UCSD-AML1 (cell line): ENCODE data around the gene HGS.
A peak's percentile ranks its signal among the peaks of the same experiment; 100 is the strongest.
"Not testable (repeated sequence)": the region's sequence is repeated elsewhere in the genome, so short reads cannot be mapped to it uniquely, and the experiment has no call there.

Experiments
- DNase-seq: peaks from one replicate; lab custom pipeline; 2025; ENCODE audit not compliant: unreplicated experiment; lab: John Stamatoyannopoulos, UW

The HGS gene

GRCh38 chr17:81655378-81656117 lies 28.3 kb upstream of the HGS start:
- DNase-seq, result no peak

GRCh38 chr17:81656118-81656743 lies 27.6 kb upstream of the HGS start, which contains the start of gene PDE6G:
TSS of gene PDE6G (minus strand) at chr17:81656542. CDS start at chr17:81653305, 3,237 bp downstream.
- DNase-seq, result no peak

DNA sequence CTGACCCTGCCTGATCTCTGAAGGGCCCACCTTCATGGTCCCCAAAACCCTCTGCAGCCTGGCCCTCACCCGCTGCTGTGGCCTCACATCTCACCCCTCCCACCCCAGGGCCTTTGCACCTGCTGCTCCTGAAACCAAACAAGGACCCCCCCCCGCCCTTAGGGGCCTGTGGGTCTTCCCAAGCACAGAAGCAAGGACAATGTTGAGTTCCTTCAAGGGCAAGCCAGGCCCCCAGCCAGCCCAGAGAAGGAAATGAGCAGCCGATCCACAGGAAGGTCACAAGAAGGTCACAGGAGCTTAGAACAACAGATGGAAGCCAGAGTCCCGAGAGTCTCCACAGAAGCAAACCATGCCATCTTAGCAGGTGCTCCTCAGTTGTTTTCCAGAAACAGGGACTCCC lies 27.0 kb upstream of the HGS start:
- no peak for DNase-seq

- no peak for DNase-seq
Observed at GRCh38 chr17:81659038-81659437, 24.8 kb upstream of the HGS start.

DNA sequence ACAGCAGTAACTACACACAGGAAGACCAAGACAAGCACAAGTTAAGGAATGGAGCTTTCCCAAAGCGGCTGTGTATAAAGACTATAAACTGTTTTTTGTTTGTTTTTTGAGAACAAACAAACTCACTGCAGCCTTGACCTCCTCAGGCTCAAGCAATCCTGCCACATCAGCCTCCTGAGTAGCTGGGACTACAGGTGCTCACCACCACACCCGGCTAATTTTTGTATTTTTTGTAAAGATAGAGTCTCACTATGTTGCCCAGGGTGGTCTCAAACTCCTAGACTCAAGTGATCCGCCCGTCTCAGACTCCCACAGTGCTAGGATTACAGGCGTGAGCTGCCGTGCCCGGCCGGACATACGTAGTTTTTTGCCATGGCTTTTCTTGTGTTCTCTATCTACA lies 23.4 kb upstream of the HGS start:
- DNase-seq, result no peak

DNA sequence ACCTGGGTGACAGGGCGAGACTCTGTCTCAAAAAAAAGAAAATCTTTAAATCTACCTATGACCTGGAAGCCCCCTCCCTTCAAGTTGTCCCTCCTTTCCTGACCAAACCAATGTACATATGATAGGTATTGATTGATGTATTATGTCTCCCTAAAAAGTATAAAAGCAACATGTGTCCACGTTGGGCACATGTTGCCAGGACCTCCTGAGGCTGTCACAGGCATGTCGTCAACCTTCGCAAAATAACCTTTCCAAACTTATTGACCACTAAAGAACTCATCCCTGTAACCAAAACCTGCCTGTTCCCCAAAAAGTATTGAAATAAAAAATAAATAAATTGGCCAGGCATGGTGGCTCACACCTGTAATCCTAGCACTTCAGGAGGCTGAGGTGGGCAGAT lies 21.8 kb upstream of the HGS start:
- no peak for DNase-seq

DNA sequence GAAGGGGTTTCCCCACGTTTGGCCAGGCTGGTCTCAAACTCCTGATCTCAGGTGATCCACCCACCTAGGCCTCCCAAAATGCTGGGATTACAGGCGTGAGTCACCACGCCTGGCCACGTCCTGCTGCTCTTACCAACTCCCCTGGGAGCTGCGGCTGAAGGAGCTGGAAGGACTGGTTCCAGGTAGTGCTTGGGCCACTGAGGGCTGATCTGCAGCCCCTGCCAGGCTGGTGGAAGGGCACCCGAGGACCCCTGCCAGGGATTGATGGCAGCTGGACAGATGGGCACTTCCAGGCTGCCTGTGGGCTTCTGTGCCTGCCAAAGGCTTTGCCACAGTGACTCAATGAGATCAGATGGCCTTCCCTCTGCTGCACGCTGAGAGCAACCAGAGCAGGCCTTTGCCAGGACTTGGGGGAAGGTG lies 19.8 kb upstream of the HGS start:
- DNase-seq, result no peak

DNA sequence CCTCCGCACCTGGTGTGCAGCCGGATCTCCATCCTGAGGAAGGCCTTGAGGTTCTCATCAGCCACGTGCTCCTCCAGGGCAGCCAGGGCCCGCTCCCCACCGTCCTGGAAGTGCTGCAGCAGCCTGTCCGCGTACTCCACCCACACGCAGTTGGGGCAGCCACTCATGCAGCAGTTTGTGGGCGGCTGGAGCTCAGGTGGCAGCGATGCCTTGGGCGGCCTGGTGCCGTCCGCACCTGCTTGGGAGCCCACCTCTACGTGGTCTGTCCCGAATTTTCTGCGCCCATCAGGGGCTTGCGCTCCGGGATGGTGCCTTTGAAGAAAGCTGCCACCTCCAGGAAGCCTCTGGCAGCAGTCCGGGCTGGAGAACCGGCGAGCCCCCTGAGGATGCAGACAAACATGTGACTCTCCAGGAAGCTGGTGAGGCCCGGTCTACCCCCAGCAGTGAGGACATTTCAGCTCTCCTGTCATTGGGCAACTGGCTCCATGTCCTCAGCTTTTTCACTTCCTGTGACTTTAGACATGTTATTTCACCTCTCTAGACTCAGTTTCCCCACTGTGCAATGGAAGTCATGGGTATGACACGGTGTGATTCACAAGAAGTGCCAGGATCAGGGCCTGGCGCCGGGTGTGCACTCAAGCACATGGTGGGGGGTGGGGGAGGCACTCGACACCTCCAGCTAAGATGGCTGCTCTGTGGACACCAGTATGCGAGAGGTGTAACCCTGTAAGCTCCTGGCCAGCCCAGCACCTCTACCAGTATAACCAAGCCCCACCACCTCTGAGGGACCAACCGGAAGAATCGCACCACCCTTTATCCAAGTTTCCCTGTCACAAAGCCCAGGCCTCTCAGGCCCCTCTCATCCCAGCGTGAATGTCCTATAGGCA lies 18.4 kb upstream of the HGS start:
- DNase-seq, result peak; percentile 49

- DNase-seq, result no peak
Observed at GRCh38 chr17:81666092-81666341, 17.8 kb upstream of the HGS start.

DNA sequence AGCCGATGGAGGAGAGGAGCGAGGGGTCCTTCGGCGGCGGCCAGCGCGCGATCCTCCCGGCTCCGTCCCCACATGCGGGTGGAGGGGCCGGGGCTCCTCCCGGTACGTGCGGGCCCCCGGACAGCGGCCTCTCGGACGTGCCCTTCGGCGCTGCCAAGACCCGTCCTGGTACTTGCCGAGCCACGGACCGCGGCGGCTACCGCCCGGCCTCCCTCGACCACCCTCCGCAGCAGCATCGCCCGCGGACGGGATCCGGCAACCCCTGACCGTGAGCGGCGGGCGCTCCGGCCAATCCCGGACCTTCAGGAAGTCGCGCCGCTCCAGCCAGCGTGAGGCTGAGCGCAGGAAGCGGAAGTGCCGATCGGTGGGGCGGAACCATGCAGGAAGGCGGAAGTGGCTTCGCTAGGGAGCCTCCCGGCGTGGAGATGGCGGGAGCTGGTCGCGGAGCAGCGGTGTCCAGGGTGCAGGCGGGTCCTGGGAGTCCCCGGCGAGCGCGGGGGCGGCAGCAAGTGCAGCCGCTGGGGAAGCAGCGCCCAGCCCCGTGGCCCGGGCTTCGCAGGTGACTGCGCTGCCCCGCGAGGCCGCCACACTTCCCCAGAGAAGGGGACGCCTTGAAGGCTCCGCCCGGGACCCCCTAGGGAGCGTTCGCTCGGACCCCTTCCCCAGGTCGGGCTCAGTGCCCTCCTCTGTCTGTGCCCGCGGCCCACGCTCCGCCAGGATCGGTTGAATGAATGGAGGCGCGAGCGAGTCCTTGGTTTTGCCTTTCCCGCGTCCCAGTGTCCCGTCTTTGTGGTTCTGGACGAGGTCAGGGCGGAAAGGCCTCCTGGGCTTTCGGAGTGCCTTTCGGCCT lies 17.2 kb upstream of the HGS start, which contains the start of the genes CCDC137 and OXLD1:
Gene CCDC137, plus strand, starts transcription at position 396 of the 850 bp plus-strand sequence. Its CDS starts 30 bp downstream, at position 426.
Gene OXLD1, minus strand, starts transcription at position 264 of the 850 bp plus-strand sequence. Its CDS starts 28 bp downstream, at position 236.
- peak; percentile 94 for DNase-seq

GRCh38 chr17:81667754-81668153 lies 16.1 kb upstream of the HGS start:
- peak; percentile 34 for DNase-seq

- no peak for DNase-seq
Observed at GRCh38 chr17:81672504-81672903, 11.3 kb upstream of the HGS start.

DNA sequence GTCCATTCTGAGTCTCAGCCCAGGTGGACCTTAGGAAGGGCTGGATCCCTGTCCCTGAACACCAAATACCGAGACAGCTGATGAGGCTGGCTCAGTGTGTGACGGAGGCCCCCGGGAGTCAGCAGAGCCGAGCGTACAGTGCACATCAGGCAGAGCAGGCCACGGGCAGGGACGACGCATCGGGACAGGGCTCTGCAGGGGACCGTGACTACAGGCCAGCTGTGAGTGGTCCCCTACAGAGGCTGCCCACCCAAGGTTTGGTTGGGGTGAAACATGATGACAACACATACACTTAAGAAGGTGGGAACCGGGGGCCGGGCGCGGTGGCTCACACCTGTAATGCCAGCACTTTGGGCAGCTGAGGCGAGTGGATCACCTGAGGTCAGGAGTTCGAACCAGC lies 10.9 kb upstream of the HGS start:
- DNase-seq, result no peak

DNA sequence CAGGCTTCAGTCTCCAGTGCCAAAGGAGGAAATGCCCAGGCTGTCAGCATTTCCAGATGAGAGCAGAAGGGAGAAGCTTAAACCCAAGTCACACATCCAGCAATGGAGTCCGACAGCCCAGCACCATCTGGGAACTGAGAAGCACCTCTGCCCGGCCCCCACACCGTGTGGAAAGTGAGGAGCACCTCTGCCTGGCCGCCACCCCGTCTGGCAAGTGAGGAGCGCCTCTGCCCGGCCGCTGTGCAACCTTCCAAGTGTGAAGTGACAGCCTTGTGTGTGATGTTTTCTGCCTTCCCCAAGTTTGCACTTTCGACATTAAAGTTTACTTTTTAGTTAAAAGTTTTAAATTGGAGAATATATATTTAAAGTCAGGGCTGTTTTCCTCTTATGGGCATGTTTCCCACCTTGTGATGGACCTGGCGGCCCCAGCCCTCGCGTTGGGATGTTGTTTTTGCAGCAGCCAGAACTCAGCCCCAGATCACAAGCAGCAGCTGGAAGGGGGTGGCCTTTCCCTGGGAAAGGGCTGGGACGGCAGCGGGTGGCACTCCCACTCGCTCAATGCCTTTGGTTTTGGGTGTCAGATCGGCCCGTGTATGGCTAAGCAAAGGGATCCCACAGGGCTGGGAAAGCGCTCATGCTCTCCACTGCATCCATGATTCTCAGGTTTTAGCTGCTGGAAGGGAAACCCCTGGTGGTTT lies 10.1 kb upstream of the HGS start:
- DNase-seq, result no peak

- DNase-seq, result not testable (repeated sequence)
Observed at GRCh38 chr17:81675515-81676221, 8.1 kb upstream of the HGS start.

- DNase-seq, result no peak
Observed at GRCh38 chr17:81676906-81677305, 6.9 kb upstream of the HGS start.

DNA sequence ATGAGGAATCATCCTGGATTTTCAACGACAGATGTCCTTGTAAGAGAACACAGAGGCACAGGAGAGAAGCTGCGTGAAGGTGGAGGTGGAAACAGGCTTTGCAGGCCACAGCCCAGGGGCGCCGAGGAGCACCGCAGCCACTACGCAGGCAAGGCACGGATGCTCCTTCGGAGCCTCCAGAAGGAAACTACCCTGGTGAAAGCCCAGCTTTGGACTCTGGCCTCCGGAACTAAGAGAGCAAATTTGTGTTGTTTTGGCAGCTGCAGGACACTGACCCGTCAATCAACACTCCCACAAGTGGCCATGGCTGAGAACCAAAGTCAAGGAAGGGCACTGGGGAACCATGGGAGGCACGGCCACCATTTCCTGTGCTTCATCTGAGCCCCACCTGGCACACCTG lies 3.7 kb upstream of the HGS start:
- no peak for DNase-seq

GRCh38 chr17:81681672-81682071 lies 2.1 kb upstream of the HGS start:
- no peak for DNase-seq

DNA sequence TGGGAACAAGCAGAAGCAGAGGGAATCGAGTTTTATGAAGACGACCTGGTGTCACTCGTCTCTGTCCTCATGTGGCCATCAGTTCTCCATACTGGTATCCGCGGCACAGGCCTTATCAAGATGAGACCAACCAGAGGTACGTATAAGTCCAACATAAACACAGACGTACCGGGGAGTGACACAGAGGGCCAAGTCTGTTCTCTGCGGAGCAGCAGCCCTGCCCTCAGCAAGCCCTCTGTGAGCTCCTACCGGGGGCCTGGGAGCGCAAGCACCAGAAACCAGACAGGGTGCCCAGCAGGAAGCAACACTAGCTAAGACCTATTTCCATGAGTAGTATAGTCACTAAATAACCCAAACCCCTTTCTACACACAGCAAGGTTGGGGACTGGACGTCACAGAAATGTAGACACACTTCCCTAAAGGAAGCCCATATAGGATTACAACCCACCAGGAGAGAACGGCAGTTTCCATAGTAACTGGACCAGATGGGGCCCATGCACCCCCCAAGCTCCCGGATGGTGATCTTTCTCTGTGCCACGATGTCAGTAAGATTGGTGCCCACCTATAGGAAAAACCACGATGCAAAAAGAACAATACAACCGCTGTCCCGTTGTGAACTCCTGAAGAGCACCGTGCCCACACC lies 1.1 kb upstream of the HGS start:
- no peak for DNase-seq
